GM18861 (cell line): ENCODE results near the gene FBXO34.

ENCODE experiments used
- ATAC-seq: cut with Tn5 transposase; IDR thresholded peaks from one replicate; pipeline ENCODE4 v1.9.1; 2021; ENCODE audit not compliant: unreplicated experiment

FBXO34 gene

GRCh38 chr14:55271572-55272298 lies 514 bp downstream of the FBXO34 start:
- peak; percentile 20 for ATAC-seq

DNA sequence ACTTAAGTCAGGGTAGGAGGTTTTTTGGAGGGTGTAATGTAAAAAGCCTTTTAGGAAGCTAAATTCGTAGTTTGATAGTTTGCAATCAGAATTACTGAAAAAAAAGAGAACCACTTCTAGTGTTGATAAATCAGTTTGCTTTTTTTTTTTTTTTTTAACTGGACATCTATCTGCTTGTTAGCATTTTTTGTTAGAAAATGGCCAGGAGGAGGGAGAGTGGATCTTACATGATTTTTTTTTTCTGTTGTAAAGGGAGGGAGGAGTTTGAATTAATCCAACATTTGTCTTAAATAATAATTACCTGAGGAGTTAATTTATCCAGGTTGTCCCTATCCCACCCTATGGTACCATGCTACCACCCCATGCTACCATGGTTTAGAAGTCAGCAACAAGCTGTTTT lies 1.2 kb downstream of the FBXO34 start:
- no peak for ATAC-seq

- no peak for ATAC-seq
These were observed 1.7 kb downstream of the FBXO34 start for GRCh38 chr14:55272922-55273321.

GRCh38 chr14:55274146-55274545 lies 2.9 kb downstream of the FBXO34 start:
- no peak for ATAC-seq

- no peak for ATAC-seq
These were observed 3.5 kb downstream of the FBXO34 start for GRCh38 chr14:55274751-55275150.

DNA sequence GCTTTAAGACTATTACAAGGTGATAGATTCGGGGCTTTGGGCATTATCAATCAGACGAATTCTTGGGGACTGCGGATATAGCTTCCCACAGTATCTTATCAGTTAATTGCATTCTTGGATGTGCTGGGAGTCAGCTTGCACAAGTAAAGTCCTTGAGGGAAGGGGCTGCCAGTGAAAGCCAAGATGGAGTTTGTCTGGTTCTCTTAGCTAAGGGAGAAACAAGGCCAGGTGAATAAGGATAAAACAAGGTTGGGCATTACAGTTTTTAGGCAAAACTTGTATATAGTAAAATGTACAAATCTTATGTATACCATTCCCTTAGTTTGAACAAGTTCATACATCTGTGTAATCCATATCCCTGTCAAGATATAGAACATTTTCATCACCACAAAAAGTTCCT lies 5.5 kb downstream of the FBXO34 start:
- ATAC-seq, result no peak

DNA sequence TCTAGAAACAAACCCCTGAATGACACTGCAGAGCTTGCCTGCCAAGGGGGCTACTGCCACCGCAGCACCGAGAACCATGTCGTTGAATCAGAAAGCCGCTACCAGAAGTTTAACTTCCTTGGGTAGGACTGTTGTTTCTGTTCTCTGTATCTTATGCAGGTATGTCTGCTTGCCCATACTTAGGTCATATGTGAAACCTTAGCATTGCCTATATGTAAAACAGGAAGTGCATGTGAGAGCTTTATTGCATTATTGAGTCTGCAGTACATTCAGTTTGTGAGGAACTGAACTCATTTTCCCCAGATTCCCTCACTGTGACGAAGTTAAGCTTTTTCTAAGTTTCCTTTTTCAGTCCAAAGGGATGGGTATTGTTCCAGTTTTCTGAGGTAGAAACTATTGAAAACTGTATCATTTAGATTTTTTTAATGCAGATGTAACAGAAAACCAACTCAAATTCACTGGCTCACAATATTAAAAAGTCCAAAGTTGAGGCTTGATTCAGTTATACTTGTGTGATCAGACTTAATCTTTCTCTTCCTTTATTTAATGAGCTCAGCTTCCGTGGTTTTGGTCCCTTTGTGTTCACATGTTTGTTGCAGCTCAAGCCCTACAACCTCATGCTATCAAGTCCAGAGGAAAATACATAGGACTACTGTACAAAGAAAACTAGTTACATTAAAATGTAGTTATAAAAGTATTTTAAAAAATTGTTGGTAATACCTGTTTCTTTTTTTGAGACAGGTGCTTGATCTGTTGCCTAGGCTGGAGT lies 6.9 kb downstream of the FBXO34 start:
- peak; percentile 81 for ATAC-seq

GRCh38 chr14:55279384-55279783 lies 8.2 kb downstream of the FBXO34 start:
- ATAC-seq, result peak; percentile 40

GRCh38 chr14:55281316-55281839 lies 10.2 kb downstream of the FBXO34 start:
- ATAC-seq, result no peak

DNA sequence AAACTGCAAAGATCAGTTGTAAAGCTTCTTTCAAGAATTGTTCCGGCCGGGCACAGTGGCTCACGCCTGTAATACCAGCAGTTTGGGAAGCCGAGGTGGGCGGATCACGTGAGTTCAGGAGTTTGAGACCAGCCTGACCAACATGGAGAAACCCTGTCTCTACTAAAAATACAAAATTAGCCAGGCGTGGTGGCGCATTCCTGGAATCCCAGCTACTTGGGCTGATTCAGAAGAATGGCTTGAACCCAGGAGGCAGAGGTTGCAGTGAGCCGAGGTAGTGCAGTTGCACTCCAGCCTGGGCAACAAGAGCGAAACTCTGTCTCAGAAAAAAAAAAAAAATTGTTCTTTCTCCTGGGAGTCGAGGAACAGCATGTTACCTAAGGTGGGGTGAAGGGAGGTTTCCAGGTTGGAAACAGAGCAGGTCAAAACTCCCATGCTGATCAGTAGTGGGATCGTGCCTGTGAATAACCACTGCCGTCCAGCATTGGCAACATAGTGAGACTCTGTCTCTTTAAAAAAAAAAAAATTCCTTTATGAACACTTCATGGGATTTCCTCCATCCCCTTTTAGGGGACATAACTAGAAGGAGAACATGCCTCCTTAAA lies 13.9 kb downstream of the FBXO34 start:
- ATAC-seq, result no peak

DNA sequence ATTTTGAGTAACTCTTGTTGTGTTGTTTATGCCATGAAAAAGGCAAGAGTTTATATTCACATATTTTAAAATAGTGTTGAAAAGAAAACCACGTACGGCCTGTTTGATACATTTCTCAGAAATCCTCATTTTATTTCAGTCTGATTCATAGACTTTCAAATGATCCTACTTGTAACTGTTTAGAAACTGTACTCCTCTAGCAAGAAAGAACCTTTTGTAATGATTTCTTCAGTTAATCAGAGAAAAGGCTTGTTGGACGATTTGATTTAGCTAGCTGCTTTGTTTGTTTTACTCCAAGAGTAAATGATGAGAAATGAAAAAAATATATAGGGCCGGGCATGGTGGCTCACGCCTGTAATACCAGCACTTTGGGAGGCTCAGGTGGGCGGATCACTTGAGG lies 17.2 kb downstream of the FBXO34 start:
- no peak for ATAC-seq

- no peak for ATAC-seq
These were observed 20.4 kb downstream of the FBXO34 start for GRCh38 chr14:55291480-55292081.

GRCh38 chr14:55294603-55295002 lies 23.4 kb downstream of the FBXO34 start:
- ATAC-seq, result no peak

GRCh38 chr14:55297611-55298499 lies 26.6 kb downstream of the FBXO34 start:
- ATAC-seq, result no peak

DNA sequence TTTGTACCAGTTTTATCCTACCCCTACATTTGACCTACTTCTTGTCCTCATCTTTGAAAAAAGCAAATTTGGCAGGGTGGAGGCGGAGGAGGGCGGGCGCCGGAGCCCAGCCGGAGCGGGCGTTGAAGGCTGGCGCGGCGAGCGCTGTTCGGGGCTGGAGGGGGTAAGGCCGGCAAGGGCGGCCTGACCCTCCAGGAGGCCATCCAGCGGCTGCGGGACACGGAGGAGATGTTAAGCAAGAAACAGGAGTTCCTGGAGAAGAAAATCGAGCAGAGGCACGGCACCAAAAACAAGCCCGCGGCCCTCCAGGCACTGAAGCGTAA lies 27.2 kb downstream of the FBXO34 start:
- ATAC-seq, result no peak

DNA sequence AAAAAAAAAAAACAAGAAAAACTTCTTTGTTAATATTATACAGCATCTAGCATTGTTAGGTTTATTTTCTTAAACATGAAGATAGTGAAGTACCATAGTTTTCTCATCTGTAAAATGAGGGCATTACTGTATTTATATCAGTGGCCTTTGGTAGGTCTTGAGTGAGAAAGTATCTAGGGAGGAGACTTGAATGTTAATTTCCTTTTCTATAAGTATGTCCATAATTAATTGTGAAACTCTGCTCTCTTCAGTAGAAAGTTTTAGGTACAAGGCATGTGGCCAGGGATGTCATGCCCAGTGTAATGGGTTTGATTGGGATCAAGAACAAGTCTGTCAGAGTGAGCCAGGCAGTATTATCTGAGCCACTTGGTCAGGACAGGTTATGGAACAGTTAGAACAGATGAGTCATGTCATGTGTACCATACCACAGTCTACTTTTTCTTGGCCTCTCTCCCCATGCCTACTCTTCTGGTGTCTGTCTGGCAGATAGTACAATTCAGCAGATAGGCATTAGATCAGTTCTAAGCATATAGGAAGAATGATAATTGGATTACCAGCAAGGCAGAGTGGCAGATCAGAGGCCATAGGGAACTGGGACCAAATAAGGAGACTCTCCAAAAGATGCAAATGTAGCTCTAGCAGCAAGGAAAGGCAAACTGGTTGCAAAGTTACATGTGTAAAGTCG lies 30.4 kb downstream of the FBXO34 start:
- no peak for ATAC-seq

DNA sequence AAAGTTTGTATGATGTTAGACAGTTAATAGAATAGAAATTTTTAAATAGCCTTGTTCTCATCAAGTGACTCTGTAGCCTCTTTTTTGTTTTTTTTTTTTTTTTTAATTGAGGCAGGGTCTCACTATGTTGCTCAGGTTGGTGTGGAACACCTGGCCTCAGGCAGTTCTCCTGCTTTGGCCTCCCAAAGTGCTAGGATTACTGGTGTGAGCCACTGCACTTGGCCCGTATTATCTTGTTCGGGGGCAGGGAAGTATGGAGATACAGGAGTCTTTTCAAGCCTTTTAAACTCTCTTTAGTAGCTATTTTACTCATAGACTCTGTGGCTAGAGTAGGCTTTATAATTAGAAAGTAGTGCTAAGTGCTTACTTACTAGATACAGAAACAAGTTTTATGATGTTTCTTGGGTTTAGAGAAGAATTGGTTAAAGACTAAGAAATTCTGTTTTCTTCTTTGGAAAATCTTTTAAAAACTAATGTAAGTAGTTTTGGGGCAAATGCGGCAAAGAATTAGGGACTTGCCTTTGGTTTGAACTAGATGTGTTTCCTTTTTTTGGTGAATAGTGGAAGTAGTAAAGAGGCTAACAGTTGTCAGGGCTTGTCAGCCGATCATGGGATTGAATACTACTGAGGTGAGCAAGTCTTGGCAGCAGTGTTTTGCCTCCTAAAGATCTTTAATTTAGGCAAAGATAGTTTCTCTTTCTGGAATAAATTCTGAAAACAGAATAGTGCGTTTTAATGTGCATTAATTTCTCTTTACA lies 31.3 kb downstream of the FBXO34 start:
- no peak for ATAC-seq

GRCh38 chr14:55303125-55303499 lies 31.9 kb downstream of the FBXO34 start:
- no peak for ATAC-seq

- no peak for ATAC-seq
These were observed 32.5 kb downstream of the FBXO34 start for GRCh38 chr14:55303691-55304145.
